ENCODE results near the gene BEAN1. TPM values are rescaled to one million over a fixed set of nuclear protein-coding genes. Genes with fewer than 3 reads are reported as not detected.

The BEAN1 gene
- total RNA-seq, 1 experiment from 2014 or later = not detected

- no peaks in the 10 kb centered on the region for H3K36me3 ChIP-seq
- no peak overlapping the region for H3K4me3 ChIP-seq
- H3K27me3 ChIP-seq (replicated peaks) = no peaks in the 10 kb centered on the region; the same call in 1 of the 2 replicates
- H3K27ac ChIP-seq = no peak overlapping the region
- no peaks in the 10 kb centered on the region for H3K9me3 ChIP-seq (replicated peaks)
- H3K4me1 ChIP-seq (replicated peaks) = peaks cover 4% of the 10 kb centered on the region
- DNase-seq (ENCODE audit: low read depth in 1 of 2, low spot score in 2 of 2) = peak in 1 of 2 experiments; percentile 32
Observed at GRCh38 chr16:66401610-66402009, 25.5 kb upstream of the BEAN1 start.

DNA sequence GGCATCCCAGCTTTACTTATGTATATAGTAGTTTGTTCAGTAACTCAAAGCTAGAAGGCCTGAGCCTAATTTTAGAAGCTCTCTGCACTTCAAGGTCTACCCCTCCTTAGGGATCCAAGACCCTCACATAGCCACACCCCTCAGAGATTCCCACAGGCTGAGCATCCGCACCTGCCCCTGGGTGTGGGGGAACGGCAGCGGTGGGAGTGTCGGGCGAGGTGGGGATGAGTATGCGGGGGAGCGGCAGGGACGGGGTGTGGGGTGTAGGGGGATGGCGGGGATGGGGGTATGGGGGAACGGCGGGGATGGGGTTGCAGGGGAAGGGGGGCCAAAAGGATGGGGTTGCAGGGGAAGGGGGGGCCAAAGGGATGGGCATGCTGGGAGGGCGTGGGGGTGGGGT, 24.9 kb upstream of the BEAN1 start:
- DNase-seq (ENCODE audit: low read depth in 1 of 2, low spot score in 2 of 2) = peak in 1 of 2 experiments; percentile 35
- no peak overlapping the region for H3K4me3 ChIP-seq
- H3K4me1 ChIP-seq (replicated peaks) = peaks cover 9% of the 10 kb centered on the region
- H3K36me3 ChIP-seq = no peaks in the 10 kb centered on the region
- no peaks in the 10 kb centered on the region; the same call in 1 of the 2 replicates for H3K27me3 ChIP-seq (replicated peaks)
- H3K27ac ChIP-seq = no peak overlapping the region
- no peaks in the 10 kb centered on the region for H3K9me3 ChIP-seq (replicated peaks)

GRCh38 chr16:66402591-66403230, 24.4 kb upstream of the BEAN1 start:
- no peak overlapping the region for H3K4me3 ChIP-seq
- no peaks in the 10 kb centered on the region for H3K36me3 ChIP-seq
- H3K27ac ChIP-seq = no peak overlapping the region
- no peaks in the 10 kb centered on the region for H3K9me3 ChIP-seq (replicated peaks)
- no peaks in the 10 kb centered on the region for H3K27me3 ChIP-seq (replicated peaks)
- DNase-seq (ENCODE audit: low read depth in 1 of 2, low spot score in 2 of 2) = peak in 1 of 2 experiments; percentile 41
- H3K4me1 ChIP-seq (replicated peaks) = peaks cover 11% of the 10 kb centered on the region

DNA sequence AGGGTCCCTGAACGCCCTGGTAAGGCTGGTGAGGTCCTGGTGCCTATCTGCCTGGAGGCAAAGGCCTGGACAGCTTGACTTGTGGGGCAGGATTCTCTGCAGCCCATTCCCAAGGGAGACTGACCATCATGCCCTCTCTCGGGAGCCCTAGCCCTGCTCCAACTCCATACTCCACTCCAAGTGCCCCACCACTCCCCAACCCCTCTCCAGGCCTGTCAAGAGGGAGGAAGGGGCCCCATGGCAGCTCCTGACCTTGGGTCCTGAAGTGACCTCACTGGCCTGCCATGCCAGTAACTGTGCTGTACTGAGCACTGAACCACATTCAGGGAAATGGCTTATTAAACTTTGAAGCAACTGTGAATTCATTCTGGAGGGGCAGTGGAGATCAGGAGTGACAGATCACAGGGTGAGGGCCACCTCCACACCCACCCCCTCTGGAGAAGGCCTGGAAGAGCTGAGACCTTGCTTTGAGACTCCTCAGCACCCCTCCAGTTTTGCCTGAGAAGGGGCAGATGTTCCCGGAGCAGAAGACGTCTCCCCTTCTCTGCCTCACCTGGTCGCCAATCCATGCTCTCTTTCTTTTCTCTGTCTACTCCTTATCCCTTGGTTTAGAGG, 23.5 kb upstream of the BEAN1 start:
- DNase-seq (ENCODE audit: low read depth in 1 of 2, low spot score in 2 of 2) = peak in 1 of 2 experiments; percentile 33
- Histone ChIP-seq H3K9me3 (replicated peaks) (no peaks in the 10 kb centered on the region), H3K4me1 (replicated peaks) (peaks cover 18% of the 10 kb centered on the region), H3K27ac (no peak overlapping the region), H3K36me3 (no peaks in the 10 kb centered on the region), H3K27me3 (replicated peaks) (no peaks in the 10 kb centered on the region), H3K4me3 (no peak overlapping the region)

- DNase-seq (ENCODE audit: low read depth in 1 of 2, low spot score in 2 of 2) = peak in 1 of 2 experiments; percentile 10
- Histone ChIP-seq H3K9me3 (replicated peaks) (no peaks in the 10 kb centered on the region), H3K27me3 (replicated peaks) (no peaks in the 10 kb centered on the region), H3K4me1 (replicated peaks) (peaks cover 28% of the 10 kb centered on the region), H3K27ac (no peak overlapping the region), H3K36me3 (no peaks in the 10 kb centered on the region), H3K4me3 (no peak overlapping the region)
Observed at GRCh38 chr16:66405057-66405783, 21.9 kb upstream of the BEAN1 start.

- Histone ChIP-seq H3K27me3 (replicated peaks) (no peaks in the 10 kb centered on the region), H3K36me3 (no peaks in the 10 kb centered on the region), H3K9me3 (replicated peaks) (no peaks in the 10 kb centered on the region), H3K4me1 (replicated peaks) (peaks cover 28% of the 10 kb centered on the region), H3K27ac (no peak overlapping the region), H3K4me3 (peak overlapping the region; percentile 40)
- peak; percentile 76 to 82 for DNase-seq (ENCODE audit: low read depth in 1 of 2, low spot score in 2 of 2)
Observed at GRCh38 chr16:66406534-66407221, 20.4 kb upstream of the BEAN1 start.

DNA sequence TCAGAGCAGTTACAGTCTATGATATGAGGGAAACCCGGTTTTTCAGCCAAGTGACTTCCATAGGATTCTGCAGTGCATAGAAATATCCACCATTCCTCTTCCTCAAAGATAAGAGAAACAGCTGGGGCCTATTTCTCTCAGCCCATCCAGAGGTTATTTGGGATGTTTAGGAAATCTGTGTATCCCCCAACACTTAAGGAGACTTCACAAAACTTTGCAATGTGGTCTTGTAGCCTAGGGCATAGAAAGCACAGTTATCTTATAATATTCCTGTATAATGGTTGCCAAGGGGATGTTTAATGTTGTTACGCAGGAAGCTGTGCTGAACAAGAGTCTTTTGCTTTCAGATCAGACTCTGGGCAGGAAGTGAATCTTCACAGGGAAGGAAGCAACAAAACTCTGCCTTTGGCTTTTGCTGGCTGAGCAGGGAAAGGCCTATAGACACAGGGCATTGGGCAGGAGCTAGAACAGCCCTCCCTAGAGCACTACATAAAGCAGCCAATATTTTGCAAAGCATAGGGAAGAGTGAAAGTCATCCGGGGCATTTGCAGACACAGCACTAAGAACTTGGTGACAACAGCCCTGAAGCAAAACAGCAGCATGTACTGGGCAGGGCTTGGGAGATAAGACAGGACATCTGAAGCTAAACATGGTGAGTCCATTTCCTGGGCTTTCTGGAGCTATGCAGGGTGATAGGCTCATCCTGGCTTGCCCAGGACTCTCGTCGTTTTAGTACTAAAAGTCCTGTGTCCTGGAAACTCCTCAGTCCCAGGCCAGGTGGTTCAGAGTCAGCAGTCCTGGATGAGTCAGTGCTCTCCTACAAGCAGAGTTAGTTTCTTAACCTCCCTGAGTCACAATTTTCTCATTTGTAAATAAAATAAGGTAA, 18.7 kb upstream of the BEAN1 start:
- Histone ChIP-seq H3K27me3 (replicated peaks) (no peaks in the 10 kb centered on the region), H3K4me3 (peak overlapping the region; percentile 13; the same call in 1 of the 2 replicates), H3K36me3 (no peaks in the 10 kb centered on the region), H3K9me3 (replicated peaks) (no peaks in the 10 kb centered on the region), H3K4me1 (replicated peaks) (peaks cover 28% of the 10 kb centered on the region), H3K27ac (peak overlapping the region; percentile 19)
- DNase-seq (ENCODE audit: low read depth in 1 of 2, low spot score in 2 of 2) = peak; percentile 46 to 53

DNA sequence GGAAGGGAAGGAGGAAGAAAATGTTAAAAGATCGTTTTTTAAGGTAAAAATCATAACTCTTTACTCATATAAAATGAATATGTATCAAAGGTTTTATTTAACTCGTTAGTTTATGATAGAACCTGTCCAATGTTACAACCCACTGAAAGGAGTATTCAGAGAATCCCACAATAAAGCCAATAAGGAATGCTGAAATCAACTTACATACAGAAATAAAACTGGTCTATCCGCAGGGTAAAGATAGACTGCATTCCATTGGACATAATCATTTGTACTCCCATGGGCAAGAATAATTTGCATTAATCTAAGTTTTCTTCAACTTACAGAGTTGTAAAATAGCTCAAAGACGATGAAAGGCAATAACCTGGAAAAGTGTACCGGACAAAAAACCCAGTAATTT, 17.9 kb upstream of the BEAN1 start:
- no peaks in the 10 kb centered on the region for H3K36me3 ChIP-seq
- H3K9me3 ChIP-seq (replicated peaks) = no peaks in the 10 kb centered on the region; the same call in 1 of the 2 replicates
- H3K27me3 ChIP-seq (replicated peaks) = no peaks in the 10 kb centered on the region
- H3K4me3 ChIP-seq = no peak overlapping the region
- DNase-seq (ENCODE audit: low read depth in 1 of 2, low spot score in 2 of 2) = peak in 1 of 2 experiments; percentile 26
- peak overlapping the region; percentile 19 for H3K27ac ChIP-seq
- H3K4me1 ChIP-seq (replicated peaks) = peaks cover 28% of the 10 kb centered on the region

GRCh38 chr16:66412182-66412581, 14.9 kb upstream of the BEAN1 start:
- Histone ChIP-seq H3K9me3 (replicated peaks) (no peaks in the 10 kb centered on the region; the same call in 1 of the 2 replicates), H3K36me3 (no peaks in the 10 kb centered on the region), H3K27ac (no peak overlapping the region), H3K4me1 (replicated peaks) (peaks cover 19% of the 10 kb centered on the region), H3K4me3 (no peak overlapping the region), H3K27me3 (replicated peaks) (no peaks in the 10 kb centered on the region)
- DNase-seq (ENCODE audit: low read depth in 1 of 2, low spot score in 2 of 2) = no peak

DNA sequence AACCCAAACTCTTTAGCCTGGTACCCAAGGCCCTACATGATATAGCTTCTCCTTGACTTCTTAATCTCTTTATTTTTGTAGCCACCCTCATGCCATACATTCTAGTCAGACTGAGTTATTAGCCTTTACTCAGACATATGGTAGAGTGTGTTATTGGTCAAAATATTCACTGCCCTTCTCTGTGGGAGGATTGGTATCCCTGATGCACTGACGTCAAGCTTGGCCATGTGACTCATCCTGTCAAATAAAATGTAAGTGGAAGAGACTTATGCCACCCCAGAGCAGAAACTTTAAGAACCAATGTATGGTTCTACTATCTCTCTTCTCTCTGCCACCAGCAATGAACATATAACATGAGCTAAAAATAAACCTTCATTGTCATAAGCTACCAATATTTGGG, 12.2 kb upstream of the BEAN1 start:
- Histone ChIP-seq H3K9me3 (replicated peaks) (no peaks in the 10 kb centered on the region; the same call in 1 of the 2 replicates), H3K4me3 (no peak overlapping the region), H3K27me3 (replicated peaks) (no peaks in the 10 kb centered on the region), H3K36me3 (no peaks in the 10 kb centered on the region), H3K4me1 (replicated peaks) (no peaks in the 10 kb centered on the region), H3K27ac (no peak overlapping the region)
- peak in 1 of 2 experiments; percentile 1 for DNase-seq (ENCODE audit: low read depth in 1 of 2, low spot score in 2 of 2)

GRCh38 chr16:66416136-66416535, 11.0 kb upstream of the BEAN1 start:
- H3K4me3 ChIP-seq = no peak overlapping the region
- H3K27me3 ChIP-seq (replicated peaks) = peaks cover 4% of the 10 kb centered on the region; the same call in 1 of the 2 replicates
- H3K4me1 ChIP-seq (replicated peaks) = no peaks in the 10 kb centered on the region
- no peak overlapping the region for H3K27ac ChIP-seq
- H3K9me3 ChIP-seq (replicated peaks) = no peaks in the 10 kb centered on the region; the same call in 1 of the 2 replicates
- H3K36me3 ChIP-seq = no peaks in the 10 kb centered on the region
- peak in 1 of 2 experiments; percentile 20 for DNase-seq (ENCODE audit: low read depth in 1 of 2, low spot score in 2 of 2)

GRCh38 chr16:66416939-66417700, 10.0 kb upstream of the BEAN1 start:
- DNase-seq (ENCODE audit: low read depth in 1 of 2, low spot score in 2 of 2) = peak in 1 of 2 experiments; percentile 22
- H3K27ac ChIP-seq = no peak overlapping the region

More at GRCh38 chr16:66416939-66417700, 10.0 kb upstream of the BEAN1 start:
- no peaks in the 10 kb centered on the region; the same call in 1 of the 2 replicates for H3K9me3 ChIP-seq (replicated peaks)
- H3K4me1 ChIP-seq (replicated peaks) = no peaks in the 10 kb centered on the region
- H3K36me3 ChIP-seq = no peaks in the 10 kb centered on the region
- no peak overlapping the region for H3K4me3 ChIP-seq
- H3K27me3 ChIP-seq (replicated peaks) = peaks cover 11% of the 10 kb centered on the region; the same call in 1 of the 2 replicates

All from SJSA1 (cell line).